ENCODE data around the gene SLC27A6.
A peak's percentile ranks its signal among the peaks of the same experiment; 100 is the strongest.
"Not testable (repeated sequence)": the region's sequence is repeated elsewhere in the genome, so short reads cannot be mapped to it uniquely, and the experiment has no call there.

The SLC27A6 gene

GRCh38 chr5:128965011-128965637, at the start of gene SLC27A6:
Gene SLC27A6 (plus strand): TSS chr5:128965488. CDS start chr5:128966138, 650 bp downstream.
- Mint-ChIP-seq H3K4me3 (no peak within 1 kb of the TSS), H3K27ac (no peak within 1 kb of the TSS), H3K4me1 (no peaks in the 10 kb centered on the region), H3K36me3 (no peaks in the 10 kb centered on the region), H3K27me3 (peaks cover 4% of the 10 kb centered on the region), H3K9me3 (peaks cover 7% of the 10 kb centered on the region)
- ATAC-seq (ENCODE audit: low read depth) (no peak), DNase-seq (ENCODE audit: low spot score in 2 of 2) (no peak)

- H3K9me3 Mint-ChIP-seq, result no peaks in the 10 kb centered on the region
- peaks cover 1% of the 10 kb centered on the region for H3K27me3 Mint-ChIP-seq
- no peak overlapping the region for H3K4me3 Mint-ChIP-seq
- ATAC-seq (ENCODE audit: low read depth) (no peak), DNase-seq (ENCODE audit: low spot score in 2 of 2) (no peak)
- no peak overlapping the region for H3K27ac Mint-ChIP-seq
- H3K36me3 Mint-ChIP-seq, result no peaks in the 10 kb centered on the region
- no peaks in the 10 kb centered on the region for H3K4me1 Mint-ChIP-seq
Measured at GRCh38 chr5:128919542-128919941, 45.7 kb upstream of the SLC27A6 start.

- H3K4me1 Mint-ChIP-seq, result no peaks in the 10 kb centered on the region
- no peaks in the 10 kb centered on the region for H3K9me3 Mint-ChIP-seq
- DNase-seq (ENCODE audit: low spot score in 2 of 2) (no peak), ATAC-seq (ENCODE audit: low read depth) (no peak)
- H3K27me3 Mint-ChIP-seq, result peaks cover 1% of the 10 kb centered on the region
- no peak overlapping the region for H3K27ac Mint-ChIP-seq
- H3K36me3 Mint-ChIP-seq, result no peaks in the 10 kb centered on the region
- no peak overlapping the region for H3K4me3 Mint-ChIP-seq
Measured at GRCh38 chr5:128920345-128921215, 44.7 kb upstream of the SLC27A6 start.

- DNase-seq (ENCODE audit: low spot score in 2 of 2), result no peak
- H3K27ac Mint-ChIP-seq, result no peak overlapping the region
- no peaks in the 10 kb centered on the region for H3K27me3 Mint-ChIP-seq
- no peak for ATAC-seq (ENCODE audit: low read depth)
- H3K4me1 Mint-ChIP-seq, result no peaks in the 10 kb centered on the region
- peaks cover 2% of the 10 kb centered on the region for H3K9me3 Mint-ChIP-seq
- no peaks in the 10 kb centered on the region for H3K36me3 Mint-ChIP-seq
- H3K4me3 Mint-ChIP-seq, result no peak overlapping the region
Measured at GRCh38 chr5:128924299-128924698, 41.0 kb upstream of the SLC27A6 start.

- Mint-ChIP-seq H3K9me3 (peaks cover 4% of the 10 kb centered on the region), H3K4me1 (no peaks in the 10 kb centered on the region), H3K36me3 (no peaks in the 10 kb centered on the region), H3K27me3 (peaks cover 2% of the 10 kb centered on the region), H3K4me3 (no peak overlapping the region), H3K27ac (no peak overlapping the region)
- DNase-seq (ENCODE audit: low spot score in 2 of 2) (no peak), ATAC-seq (ENCODE audit: low read depth) (no peak)
Measured at GRCh38 chr5:128925973-128926372, 39.3 kb upstream of the SLC27A6 start.

- peaks cover 2% of the 10 kb centered on the region for H3K27me3 Mint-ChIP-seq
- no peak overlapping the region for H3K27ac Mint-ChIP-seq
- H3K4me1 Mint-ChIP-seq, result no peaks in the 10 kb centered on the region
- no peak overlapping the region for H3K4me3 Mint-ChIP-seq
- H3K36me3 Mint-ChIP-seq, result no peaks in the 10 kb centered on the region
- ATAC-seq (ENCODE audit: low read depth), result peak; percentile 24
- no peak for DNase-seq (ENCODE audit: low spot score in 2 of 2)
- peaks cover 4% of the 10 kb centered on the region for H3K9me3 Mint-ChIP-seq
Measured at GRCh38 chr5:128927644-128928043, 37.6 kb upstream of the SLC27A6 start.

- not testable (repeated sequence) for H3K9me3 Mint-ChIP-seq; H3K4me3 Mint-ChIP-seq; DNase-seq (ENCODE audit: low spot score in 2 of 2); H3K27ac Mint-ChIP-seq; ATAC-seq (ENCODE audit: low read depth); H3K36me3 Mint-ChIP-seq; H3K27me3 Mint-ChIP-seq; H3K4me1 Mint-ChIP-seq
Measured at GRCh38 chr5:128932232-128932631, 33.1 kb upstream of the SLC27A6 start.

GRCh38 chr5:128943100-128943499, 22.2 kb upstream of the SLC27A6 start:
- not testable (repeated sequence) for H3K27me3 Mint-ChIP-seq; ATAC-seq (ENCODE audit: low read depth); H3K27ac Mint-ChIP-seq; H3K4me3 Mint-ChIP-seq; H3K36me3 Mint-ChIP-seq; DNase-seq (ENCODE audit: low spot score in 2 of 2); H3K9me3 Mint-ChIP-seq; H3K4me1 Mint-ChIP-seq

- ATAC-seq (ENCODE audit: low read depth), result no peak
- Mint-ChIP-seq H3K36me3 (no peaks in the 10 kb centered on the region), H3K9me3 (peaks cover 4% of the 10 kb centered on the region), H3K4me3 (no peak overlapping the region), H3K27ac (no peak overlapping the region), H3K27me3 (peaks cover 2% of the 10 kb centered on the region), H3K4me1 (no peaks in the 10 kb centered on the region)
- DNase-seq (ENCODE audit: low spot score in 2 of 2), result no peak
Measured at GRCh38 chr5:128949847-128950546, 15.3 kb upstream of the SLC27A6 start.

GRCh38 chr5:128951301-128951700, 14.0 kb upstream of the SLC27A6 start:
- ATAC-seq (ENCODE audit: low read depth); H3K4me1 Mint-ChIP-seq; H3K36me3 Mint-ChIP-seq; H3K4me3 Mint-ChIP-seq; DNase-seq (ENCODE audit: low spot score in 2 of 2); H3K27me3 Mint-ChIP-seq; H3K27ac Mint-ChIP-seq; H3K9me3 Mint-ChIP-seq: not testable (repeated sequence)

GRCh38 chr5:128956164-128956563, 9.1 kb upstream of the SLC27A6 start:
- ATAC-seq (ENCODE audit: low read depth) (no peak), DNase-seq (ENCODE audit: low spot score in 2 of 2) (no peak)
- no peaks in the 10 kb centered on the region for H3K4me1 Mint-ChIP-seq
- H3K27me3 Mint-ChIP-seq, result no peaks in the 10 kb centered on the region
- peaks cover 2% of the 10 kb centered on the region for H3K9me3 Mint-ChIP-seq
- no peak overlapping the region for H3K4me3 Mint-ChIP-seq
- H3K36me3 Mint-ChIP-seq, result no peaks in the 10 kb centered on the region
- no peak overlapping the region for H3K27ac Mint-ChIP-seq

GRCh38 chr5:128962211-128962610, 3.1 kb upstream of the SLC27A6 start:
- no peak for DNase-seq (ENCODE audit: low spot score in 2 of 2)
- Mint-ChIP-seq H3K27me3 (peaks cover 4% of the 10 kb centered on the region), H3K27ac (no peak overlapping the region), H3K36me3 (no peaks in the 10 kb centered on the region), H3K9me3 (peaks cover 7% of the 10 kb centered on the region), H3K4me3 (no peak overlapping the region), H3K4me1 (no peaks in the 10 kb centered on the region)
- ATAC-seq (ENCODE audit: low read depth), result no peak

GRCh38 chr5:128965638-128966302, 482 bp downstream of the SLC27A6 start:
- no peak for DNase-seq (ENCODE audit: low spot score in 2 of 2)
- Mint-ChIP-seq H3K36me3 (no peaks in the 10 kb centered on the region), H3K27me3 (peaks cover 4% of the 10 kb centered on the region), H3K4me1 (no peaks in the 10 kb centered on the region), H3K4me3 (no peak overlapping the region), H3K9me3 (peaks cover 9% of the 10 kb centered on the region), H3K27ac (no peak overlapping the region)
- no peak for ATAC-seq (ENCODE audit: low read depth)

GRCh38 chr5:128966375-128966774, 1.1 kb downstream of the SLC27A6 start:
- DNase-seq (ENCODE audit: low spot score in 2 of 2) (no peak), ATAC-seq (ENCODE audit: low read depth) (no peak)
- Mint-ChIP-seq H3K9me3 (peaks cover 8% of the 10 kb centered on the region), H3K27ac (no peak overlapping the region), H3K27me3 (peaks cover 4% of the 10 kb centered on the region), H3K4me1 (no peaks in the 10 kb centered on the region), H3K4me3 (no peak overlapping the region), H3K36me3 (no peaks in the 10 kb centered on the region)

Measured in memory B cell (primary cell).